ENCODE results near the gene INS. TPM values are rescaled to one million over a fixed set of nuclear protein-coding genes. Genes with fewer than 3 reads are reported as not detected.
A peak's percentile ranks its signal among the peaks of the same experiment; 100 is the strongest.

The INS gene
- total RNA-seq, 4 donors from 2014 or later = not detected

GRCh38 chr11:2203440-2204259 is 42.6 kb upstream of the INS start:
- Histone ChIP-seq H3K27ac (peak overlapping the region in 3 of 4 donors; percentile 12 to 76 (median 40)), H3K4me3 (no peak overlapping the region), H3K4me1 (peaks cover 0 to 24% (median 0%) of the 10 kb centered on the region in 4 donors), H3K27me3 (no peaks in the 10 kb centered on the region), H3K9me3 (peaks cover 0 to 4% (median 0%) of the 10 kb centered on the region in 4 donors), H3K36me3 (no peaks in the 10 kb centered on the region)
- DNase-seq = peak in 2 of 3 donors; percentile 56 to 75
- no peak for TF ChIP-seq POLR2A (IDR thresholded peaks at IDR 0.05)
- no peak for TF ChIP-seq CTCF (IDR thresholded peaks at IDR 0.05)

GRCh38 chr11:2202900-2203439 is 42.0 kb upstream of the INS start:
- Histone ChIP-seq H3K4me1 (peaks cover 0 to 24% (median 0%) of the 10 kb centered on the region in 4 donors), H3K27me3 (no peaks in the 10 kb centered on the region), H3K9me3 (peaks cover 0 to 4% (median 0%) of the 10 kb centered on the region in 4 donors), H3K27ac (peak overlapping the region in 3 of 4 donors; percentile 43 to 76 (median 59)), H3K36me3 (no peaks in the 10 kb centered on the region), H3K4me3 (no peak overlapping the region)
- TF ChIP-seq POLR2A (IDR thresholded peaks at IDR 0.05) = no peak
- no peak for TF ChIP-seq CTCF (IDR thresholded peaks at IDR 0.05)
- DNase-seq = peak in 1 of 3 donors; percentile 50

- Histone ChIP-seq H3K27me3 (no peaks in the 10 kb centered on the region), H3K36me3 (no peaks in the 10 kb centered on the region), H3K9me3 (peaks cover 0 to 1% (median 0%) of the 10 kb centered on the region in 4 donors), H3K27ac (peak overlapping the region in 3 of 4 donors; percentile 43 to 76 (median 59)), H3K4me1 (peaks cover 0 to 24% (median 0%) of the 10 kb centered on the region in 4 donors), H3K4me3 (no peak overlapping the region)
- DNase-seq = peak in 2 of 3 donors; percentile 77 to 86
- no peak for TF ChIP-seq CTCF (IDR thresholded peaks at IDR 0.05)
- no peak for TF ChIP-seq POLR2A (IDR thresholded peaks at IDR 0.05)
These were observed 41.3 kb upstream of the INS start for GRCh38 chr11:2202071-2202899.

- H3K4me3 ChIP-seq = no peak overlapping the region
- H3K9me3 ChIP-seq = no peaks in the 10 kb centered on the region
- no peak for DNase-seq
- peaks cover 0 to 24% (median 0%) of the 10 kb centered on the region in 4 donors for H3K4me1 ChIP-seq
- TF ChIP-seq POLR2A (IDR thresholded peaks at IDR 0.05) = no peak
- TF ChIP-seq CTCF (IDR thresholded peaks at IDR 0.05) = no peak
- H3K27me3 ChIP-seq = no peaks in the 10 kb centered on the region
- H3K36me3 ChIP-seq = no peaks in the 10 kb centered on the region
- no peak overlapping the region for H3K27ac ChIP-seq
These were observed 40.5 kb upstream of the INS start for GRCh38 chr11:2201542-2201941.

- no peak overlapping the region for H3K27ac ChIP-seq
- H3K27me3 ChIP-seq = no peaks in the 10 kb centered on the region
- H3K36me3 ChIP-seq = no peaks in the 10 kb centered on the region
- DNase-seq = no peak
- TF ChIP-seq POLR2A (IDR thresholded peaks at IDR 0.05) = no peak
- H3K9me3 ChIP-seq = no peaks in the 10 kb centered on the region
- peaks cover 0 to 24% (median 0%) of the 10 kb centered on the region in 4 donors for H3K4me1 ChIP-seq
- H3K4me3 ChIP-seq = no peak overlapping the region
These were observed 40.0 kb upstream of the INS start for GRCh38 chr11:2200957-2201519.

Data from Peyer's patch (tissue), 4 donors.